ENCODE data around the gene ARFGAP1.

The ARFGAP1 gene

GRCh38 chr20:63281742-63282665 is 9.4 kb downstream of the ARFGAP1 start:
- WGBS (ENCODE audit: insufficient coverage): 95% methylated on average over 26 of the region's 38 CpGs
- Histone ChIP-seq H3K36me3 (ENCODE audit: control insufficient read depth in 4 of 4, insufficient read depth in 4 of 4, low read length in 3 of 4) (peaks cover 2 to 78% (median 50%) of the 10 kb centered on the region in 4 experiments), H3K4me3 (ENCODE audit: control insufficient read depth in 1 of 7, extremely low read depth in 1 of 7, insufficient read depth in 4 of 7, low read depth in 2 of 7, low read length in 6 of 7) (no peak overlapping the region), H3K9me3 (ENCODE audit: control extremely low read depth in 1 of 5, control insufficient read depth in 4 of 5, insufficient read depth in 2 of 5, low read depth in 1 of 5, low read length in 4 of 5) (no peaks in the 10 kb centered on the region), H3K27ac (ENCODE audit: insufficient read depth in 1 of 2, low read depth in 1 of 2, low read length in 2 of 2, poor library complexity in 1 of 2, severe bottlenecking in 2 of 2) (no peak overlapping the region), H3K27me3 (replicated peaks in 2 of 5; ENCODE audit: control insufficient read depth in 4 of 5, insufficient read depth in 5 of 5, low read length in 4 of 5) (no peaks in the 10 kb centered on the region), H3K4me1 (ENCODE audit: control extremely low read depth in 1 of 4, control insufficient read depth in 4 of 4, insufficient read depth in 4 of 4, low read length in 3 of 4) (no peaks in the 10 kb centered on the region)
- no peak for DNase-seq
- ChIA-PET POLR2A (no interaction called here), CTCF (interaction anchor here (0.7 to 3.0 kb wide), 2 partner anchors 58 to 68 kb away, joined by 3 to 15 read pairs; no protein-coding TSS in a partner anchor)

GRCh38 chr20:63282946-63283345 is 10.3 kb downstream of the ARFGAP1 start:
- ChIA-PET POLR2A (no interaction called here), CTCF (interaction anchor here (0.7 kb wide), 1 partner anchor 69 kb away, joined by 3 read pairs; no protein-coding TSS in a partner anchor)
- WGBS (ENCODE audit: insufficient coverage): 93% methylated on average over 14 of the region's 17 CpGs
- H3K27me3 ChIP-seq (replicated peaks in 2 of 5; ENCODE audit: control insufficient read depth in 4 of 5, insufficient read depth in 5 of 5, low read length in 4 of 5): no peaks in the 10 kb centered on the region
- no peak overlapping the region for H3K4me3 ChIP-seq (ENCODE audit: control insufficient read depth in 1 of 7, extremely low read depth in 1 of 7, insufficient read depth in 4 of 7, low read depth in 2 of 7, low read length in 6 of 7)
- H3K27ac ChIP-seq (ENCODE audit: insufficient read depth in 1 of 2, low read depth in 1 of 2, low read length in 2 of 2, poor library complexity in 1 of 2, severe bottlenecking in 2 of 2): no peak overlapping the region
- H3K9me3 ChIP-seq (ENCODE audit: control extremely low read depth in 1 of 5, control insufficient read depth in 4 of 5, insufficient read depth in 2 of 5, low read depth in 1 of 5, low read length in 4 of 5): no peaks in the 10 kb centered on the region
- DNase-seq: no peak
- H3K4me1 ChIP-seq (ENCODE audit: control extremely low read depth in 1 of 4, control insufficient read depth in 4 of 4, insufficient read depth in 4 of 4, low read length in 3 of 4): no peaks in the 10 kb centered on the region
- peaks cover 2 to 78% (median 48%) of the 10 kb centered on the region in 4 experiments for H3K36me3 ChIP-seq (ENCODE audit: control insufficient read depth in 4 of 4, insufficient read depth in 4 of 4, low read length in 3 of 4)

GRCh38 chr20:63283397-63284082 is 10.9 kb downstream of the ARFGAP1 start:
- peaks cover 2 to 81% (median 49%) of the 10 kb centered on the region in 4 experiments for H3K36me3 ChIP-seq (ENCODE audit: control insufficient read depth in 4 of 4, insufficient read depth in 4 of 4, low read length in 3 of 4)

GRCh38 chr20:63284083-63284440 is 11.4 kb downstream of the ARFGAP1 start:
- H3K27ac ChIP-seq (ENCODE audit: insufficient read depth in 1 of 2, low read depth in 1 of 2, low read length in 2 of 2, poor library complexity in 1 of 2, severe bottlenecking in 2 of 2): no peak overlapping the region
- peaks cover 2 to 82% (median 52%) of the 10 kb centered on the region in 4 experiments for H3K36me3 ChIP-seq (ENCODE audit: control insufficient read depth in 4 of 4, insufficient read depth in 4 of 4, low read length in 3 of 4)
- no peaks in the 10 kb centered on the region for H3K9me3 ChIP-seq (ENCODE audit: control extremely low read depth in 1 of 5, control insufficient read depth in 4 of 5, insufficient read depth in 2 of 5, low read depth in 1 of 5, low read length in 4 of 5)
- POLR2A ChIA-PET: no interaction called here
- H3K4me1 ChIP-seq (ENCODE audit: control extremely low read depth in 1 of 4, control insufficient read depth in 4 of 4, insufficient read depth in 4 of 4, low read length in 3 of 4): no peaks in the 10 kb centered on the region
- peak overlapping the region in 2 of 7 experiments; percentile 33 to 42 for H3K4me3 ChIP-seq (ENCODE audit: control insufficient read depth in 1 of 7, extremely low read depth in 1 of 7, insufficient read depth in 4 of 7, low read depth in 2 of 7, low read length in 6 of 7)
- no peak for DNase-seq
- H3K27me3 ChIP-seq (replicated peaks in 2 of 5; ENCODE audit: control insufficient read depth in 4 of 5, insufficient read depth in 5 of 5, low read length in 4 of 5): no peaks in the 10 kb centered on the region
- WGBS (ENCODE audit: insufficient coverage): 86% methylated on average over 12 of the region's 14 CpGs
- CTCF ChIA-PET: no interaction called here

More at GRCh38 chr20:63283397-63284082, 10.9 kb downstream of the ARFGAP1 start:
- no peak for DNase-seq
- Histone ChIP-seq H3K27me3 (replicated peaks in 2 of 5; ENCODE audit: control insufficient read depth in 4 of 5, insufficient read depth in 5 of 5, low read length in 4 of 5) (no peaks in the 10 kb centered on the region), H3K4me1 (ENCODE audit: control extremely low read depth in 1 of 4, control insufficient read depth in 4 of 4, insufficient read depth in 4 of 4, low read length in 3 of 4) (no peaks in the 10 kb centered on the region), H3K4me3 (ENCODE audit: control insufficient read depth in 1 of 7, extremely low read depth in 1 of 7, insufficient read depth in 4 of 7, low read depth in 2 of 7, low read length in 6 of 7) (no peak overlapping the region), H3K27ac (ENCODE audit: insufficient read depth in 1 of 2, low read depth in 1 of 2, low read length in 2 of 2, poor library complexity in 1 of 2, severe bottlenecking in 2 of 2) (no peak overlapping the region), H3K9me3 (ENCODE audit: control extremely low read depth in 1 of 5, control insufficient read depth in 4 of 5, insufficient read depth in 2 of 5, low read depth in 1 of 5, low read length in 4 of 5) (no peaks in the 10 kb centered on the region)
- POLR2A ChIA-PET: no interaction called here
- 96% methylated on average over 32 of the region's 33 CpGs for WGBS (ENCODE audit: insufficient coverage)
- CTCF ChIA-PET: no interaction called here

GRCh38 chr20:63284544-63284949 is 11.9 kb downstream of the ARFGAP1 start:
- no peak for DNase-seq
- CTCF ChIA-PET: interaction anchor here (0.7 kb wide), 1 partner anchor 50 kb away, joined by 3 read pairs; no protein-coding TSS in a partner anchor

GRCh38 chr20:63284981-63285524 is 12.4 kb downstream of the ARFGAP1 start:
- no peak for DNase-seq
- H3K27ac ChIP-seq (ENCODE audit: insufficient read depth in 1 of 2, low read depth in 1 of 2, low read length in 2 of 2, poor library complexity in 1 of 2, severe bottlenecking in 2 of 2): no peak overlapping the region
- CTCF ChIA-PET: interaction anchor here (0.7 kb wide), 1 partner anchor 50 kb away, joined by 3 read pairs; no protein-coding TSS in a partner anchor
- no peaks in the 10 kb centered on the region for H3K9me3 ChIP-seq (ENCODE audit: control extremely low read depth in 1 of 5, control insufficient read depth in 4 of 5, insufficient read depth in 2 of 5, low read depth in 1 of 5, low read length in 4 of 5)
- no peaks in the 10 kb centered on the region for H3K4me1 ChIP-seq (ENCODE audit: control extremely low read depth in 1 of 4, control insufficient read depth in 4 of 4, insufficient read depth in 4 of 4, low read length in 3 of 4)
- H3K27me3 ChIP-seq (replicated peaks in 2 of 5; ENCODE audit: control insufficient read depth in 4 of 5, insufficient read depth in 5 of 5, low read length in 4 of 5): no peaks in the 10 kb centered on the region
- no peak overlapping the region for H3K4me3 ChIP-seq (ENCODE audit: control insufficient read depth in 1 of 7, extremely low read depth in 1 of 7, insufficient read depth in 4 of 7, low read depth in 2 of 7, low read length in 6 of 7)
- 92% methylated on average over 10 of the region's 13 CpGs for WGBS (ENCODE audit: insufficient coverage)
- peaks cover 2 to 78% (median 51%) of the 10 kb centered on the region in 4 experiments for H3K36me3 ChIP-seq (ENCODE audit: control insufficient read depth in 4 of 4, insufficient read depth in 4 of 4, low read length in 3 of 4)
- POLR2A ChIA-PET: no interaction called here

More at GRCh38 chr20:63284544-63284949, 11.9 kb downstream of the ARFGAP1 start:
- no peaks in the 10 kb centered on the region for H3K9me3 ChIP-seq (ENCODE audit: control extremely low read depth in 1 of 5, control insufficient read depth in 4 of 5, insufficient read depth in 2 of 5, low read depth in 1 of 5, low read length in 4 of 5)
- WGBS (ENCODE audit: insufficient coverage): 80% methylated on average over 19 of the region's 25 CpGs
- H3K36me3 ChIP-seq (ENCODE audit: control insufficient read depth in 4 of 4, insufficient read depth in 4 of 4, low read length in 3 of 4): peaks cover 2 to 81% (median 51%) of the 10 kb centered on the region in 4 experiments
- H3K27ac ChIP-seq (ENCODE audit: insufficient read depth in 1 of 2, low read depth in 1 of 2, low read length in 2 of 2, poor library complexity in 1 of 2, severe bottlenecking in 2 of 2): no peak overlapping the region
- H3K27me3 ChIP-seq (replicated peaks in 2 of 5; ENCODE audit: control insufficient read depth in 4 of 5, insufficient read depth in 5 of 5, low read length in 4 of 5): no peaks in the 10 kb centered on the region
- H3K4me3 ChIP-seq (ENCODE audit: control insufficient read depth in 1 of 7, extremely low read depth in 1 of 7, insufficient read depth in 4 of 7, low read depth in 2 of 7, low read length in 6 of 7): peak overlapping the region in 2 of 7 experiments; percentile 33 to 42
- H3K4me1 ChIP-seq (ENCODE audit: control extremely low read depth in 1 of 4, control insufficient read depth in 4 of 4, insufficient read depth in 4 of 4, low read length in 3 of 4): no peaks in the 10 kb centered on the region
- POLR2A ChIA-PET: no interaction called here
